GM12874 (cell line): ENCODE data around the gene ZFAND2B.

Experiments used
- CTCF ChIP-seq: IDR thresholded peaks from 2 replicates; pipeline ENCODE4 v1.5.1; 2011; ENCODE audit warnings: low read depth, mild to moderate bottlenecking, control low read depth, low read length, moderate library complexity; ENCODE audit not compliant: insufficient read depth

ZFAND2B gene

GRCh38 chr2:219210196-219210885 lies 3.8 kb downstream of the ZFAND2B start:
- TF ChIP-seq CTCF = no peak

DNA sequence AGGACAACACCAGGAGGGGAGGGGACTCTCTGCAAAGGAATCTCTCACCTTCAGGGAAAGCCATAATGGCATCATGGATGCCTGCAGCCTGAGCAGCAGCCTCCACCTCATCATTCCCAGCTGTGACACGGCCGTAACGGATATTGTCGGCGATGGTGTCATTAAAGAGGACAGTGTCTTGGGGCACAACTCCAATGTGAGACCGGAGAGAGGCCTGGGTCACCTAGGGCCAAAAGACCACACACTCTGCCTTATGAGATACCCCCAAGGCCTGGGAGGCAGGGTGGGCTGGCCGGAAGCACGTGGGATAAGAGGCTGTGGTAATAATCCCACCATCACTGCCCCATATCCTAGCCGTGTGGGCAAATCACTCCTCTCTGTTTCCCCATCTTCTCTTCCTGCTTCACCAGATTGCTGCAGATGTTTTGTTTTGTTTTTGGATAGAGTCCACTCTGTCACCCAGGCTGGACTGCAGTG lies 4.3 kb downstream of the ZFAND2B start:
- TF ChIP-seq CTCF = no peak

DNA sequence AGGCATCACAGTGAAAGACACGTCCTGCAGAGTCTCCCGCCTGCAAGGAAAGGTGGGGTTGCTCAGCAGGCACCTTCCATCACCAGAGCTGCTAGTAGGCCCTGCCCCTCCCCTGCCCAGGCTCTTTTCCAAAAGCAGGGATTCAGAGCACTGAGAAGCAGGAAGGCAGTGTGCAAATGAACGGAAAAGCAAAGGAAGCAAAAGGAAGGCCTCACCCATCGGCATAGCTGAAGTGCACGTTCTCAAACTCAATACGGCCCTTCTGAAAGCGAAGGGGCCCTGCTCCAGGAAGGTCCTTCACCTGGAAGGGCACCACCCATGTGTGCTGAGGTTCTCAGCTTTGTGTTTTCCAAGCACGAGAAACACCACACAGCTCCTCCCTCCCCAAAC lies 6.4 kb downstream of the ZFAND2B start:
- TF ChIP-seq CTCF = no peak

GRCh38 chr2:219213486-219214071 lies 7.0 kb downstream of the ZFAND2B start:
- no peak for TF ChIP-seq CTCF

GRCh38 chr2:219214141-219214540 lies 7.6 kb downstream of the ZFAND2B start:
- TF ChIP-seq CTCF = no peak

DNA sequence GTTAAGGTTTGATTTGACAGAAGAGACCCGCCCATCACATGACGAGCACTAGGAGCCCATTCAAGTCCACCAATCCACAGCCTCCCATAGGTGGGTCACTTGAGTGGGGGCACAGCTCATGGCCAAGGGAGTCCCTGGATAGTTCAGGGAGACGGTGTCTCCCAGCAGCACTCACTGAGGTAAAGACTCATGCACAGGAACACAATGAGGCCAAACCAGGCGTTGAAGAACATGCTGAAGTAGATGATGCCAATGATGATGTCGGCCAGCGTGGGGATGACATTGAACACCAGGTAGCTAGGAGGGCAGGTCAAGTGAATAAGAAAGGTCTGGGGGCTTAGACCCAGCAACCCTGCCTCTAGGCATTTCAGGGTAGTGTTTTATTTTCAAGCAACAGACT lies 8.2 kb downstream of the ZFAND2B start:
- no peak for TF ChIP-seq CTCF

DNA sequence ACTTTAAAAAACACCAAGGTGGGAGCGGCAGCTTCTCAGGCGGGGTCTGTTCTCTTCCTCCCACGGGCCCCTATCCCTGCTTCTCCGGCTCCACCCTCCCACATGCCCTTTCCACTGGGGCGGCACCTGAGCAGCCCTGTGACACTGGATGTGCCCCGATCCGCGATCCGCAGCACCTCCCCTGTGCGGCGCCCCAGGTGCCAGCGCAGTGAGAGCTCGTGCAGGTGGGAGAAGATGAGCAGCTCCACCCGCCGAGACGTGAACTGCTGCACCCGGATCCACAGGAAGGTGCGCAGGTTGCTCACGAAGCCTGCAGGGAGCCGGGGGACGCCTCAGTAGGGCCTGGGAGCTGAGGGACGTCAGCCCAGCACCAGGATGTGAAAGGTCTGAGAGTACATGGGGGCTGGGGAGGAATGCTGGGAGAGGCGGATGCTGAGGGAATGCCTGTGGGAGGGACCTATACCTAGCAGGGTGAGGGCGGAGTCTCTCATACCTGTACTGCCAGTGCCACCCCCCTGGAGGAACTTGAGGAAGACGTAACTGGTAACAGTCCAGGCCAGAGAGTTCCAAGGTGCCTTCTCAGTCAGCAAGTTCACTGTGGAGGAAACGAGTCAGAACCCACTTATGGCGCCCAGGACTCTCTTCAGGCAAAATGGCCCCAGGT lies 9.4 kb downstream of the ZFAND2B start:
- TF ChIP-seq CTCF = no peak
